HK-2 (cell line): Measurements from ENCODE around the gene EP300.
A peak's percentile ranks its signal among the peaks of the same experiment; 100 is the strongest.

Experiments
- DNase-seq: peaks from one replicate; pipeline ENCODE4 v3.0.0-alpha.2; 2018; ENCODE audit not compliant: unreplicated experiment

Gene EP300

GRCh38 chr22:41204992-41205900 is 112.9 kb downstream of the EP300 start, which contains the start of gene L3MBTL2:
Gene L3MBTL2 (plus strand): TSS chr22:41205312. CDS start chr22:41205363, 51 bp downstream.
- DNase-seq, result peak; percentile 96

GRCh38 chr22:41206719-41207118 is 114.3 kb downstream of the EP300 start:
- no peak for DNase-seq

GRCh38 chr22:41215409-41215808 is 123.0 kb downstream of the EP300 start:
- no peak for DNase-seq

- DNase-seq, result no peak
These were observed 123.5 kb downstream of the EP300 start for GRCh38 chr22:41215926-41216325.

GRCh38 chr22:41216984-41217383 is 124.6 kb downstream of the EP300 start:
- DNase-seq, result no peak

- DNase-seq, result no peak
These were observed 125.3 kb downstream of the EP300 start for GRCh38 chr22:41217553-41218157.

- DNase-seq, result no peak
These were observed 130.6 kb downstream of the EP300 start for GRCh38 chr22:41222846-41223507.

- no peak for DNase-seq
These were observed 131.1 kb downstream of the EP300 start for GRCh38 chr22:41223535-41223934.

- no peak for DNase-seq
These were observed 134.6 kb downstream of the EP300 start for GRCh38 chr22:41226723-41227655.

GRCh38 chr22:41229215-41229614 is 136.8 kb downstream of the EP300 start:
- no peak for DNase-seq
